ENCODE data around the gene STK39.

The STK39 gene

DNA sequence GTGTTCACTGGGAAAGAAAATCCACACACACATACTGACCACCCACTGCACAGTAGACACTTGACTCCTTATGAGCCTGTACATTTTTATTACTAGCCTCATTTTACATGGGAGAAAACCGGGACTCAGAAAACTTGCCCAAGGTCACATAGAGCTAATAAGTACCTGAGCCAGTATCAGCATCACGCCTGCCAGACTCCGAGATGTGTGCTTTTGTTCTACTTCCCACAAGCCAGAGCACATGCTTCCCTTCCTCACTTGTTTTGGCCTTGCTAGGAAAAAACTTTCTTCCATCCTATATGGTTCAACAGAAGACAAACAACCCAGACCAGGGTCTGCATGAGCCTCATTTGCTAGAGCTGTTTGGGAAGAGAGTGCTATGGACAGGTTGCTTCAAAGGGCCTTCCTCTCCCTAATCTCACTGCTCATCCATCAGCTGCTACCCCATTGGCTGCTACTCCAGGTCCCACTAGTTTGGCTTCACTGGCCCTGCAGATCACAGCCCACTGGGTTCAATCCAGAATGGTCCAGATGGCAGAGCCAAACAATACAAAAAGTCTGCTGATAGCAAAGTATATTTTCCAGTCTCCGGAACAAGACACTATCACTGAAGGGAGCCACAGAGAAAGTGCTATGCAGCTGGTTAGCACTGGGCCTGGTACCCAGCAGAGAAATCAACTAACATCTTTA is 63.9 kb downstream of the STK39 start:
- no peak for DNase-seq (ENCODE audit: low spot score)

DNA sequence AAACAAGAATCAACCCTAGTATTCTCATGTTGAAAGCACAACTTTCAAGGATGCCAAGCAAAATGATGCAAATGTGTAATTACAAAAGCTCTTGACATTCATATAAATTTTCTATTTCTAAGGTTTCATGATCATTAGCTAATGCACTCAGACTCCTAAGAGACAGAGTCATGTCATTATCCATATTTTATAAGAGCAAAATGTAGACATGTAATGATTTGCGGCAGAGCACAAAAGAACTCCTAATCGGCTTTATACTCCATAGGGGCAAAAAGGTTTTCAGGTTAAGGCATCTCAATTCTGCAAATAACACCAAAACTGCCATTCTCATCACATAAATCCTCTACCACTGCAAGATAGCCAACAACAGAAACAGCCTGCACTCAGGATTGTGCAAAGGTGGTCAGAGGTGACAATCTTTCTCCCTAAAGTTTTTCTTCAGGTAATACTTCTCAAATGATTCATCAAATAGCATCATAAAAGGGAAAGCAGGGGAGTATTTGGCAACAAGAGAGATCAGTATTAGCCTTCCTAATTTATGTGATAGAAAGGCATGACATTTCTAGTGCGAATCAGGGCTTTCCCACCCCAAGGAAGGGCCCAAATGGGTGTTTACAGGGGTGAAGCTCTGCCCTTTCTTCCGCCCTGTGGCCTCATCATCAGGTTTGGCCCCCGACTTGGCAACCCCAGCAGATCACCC is 64.7 kb downstream of the STK39 start:
- DNase-seq (ENCODE audit: low spot score): no peak

DNA sequence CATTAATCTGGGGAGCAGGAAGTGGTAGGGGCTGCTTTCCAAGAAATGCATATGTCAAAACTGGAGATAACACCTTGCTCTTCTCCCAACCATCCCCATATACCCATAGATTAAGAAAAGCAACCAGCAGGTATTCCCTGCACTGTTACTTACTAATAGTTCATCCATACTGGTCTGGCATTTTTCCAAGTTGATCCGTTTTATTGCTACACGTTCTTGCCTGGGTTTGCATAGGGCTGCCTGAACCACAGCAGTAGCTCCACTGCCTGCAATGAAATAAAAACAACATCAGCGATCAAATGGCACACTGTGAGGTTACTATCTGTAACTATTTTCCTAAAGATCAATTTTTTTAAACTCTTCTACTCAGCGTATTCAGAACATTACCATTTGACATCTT is 65.6 kb downstream of the STK39 start:
- no peak for DNase-seq (ENCODE audit: low spot score)

DNA sequence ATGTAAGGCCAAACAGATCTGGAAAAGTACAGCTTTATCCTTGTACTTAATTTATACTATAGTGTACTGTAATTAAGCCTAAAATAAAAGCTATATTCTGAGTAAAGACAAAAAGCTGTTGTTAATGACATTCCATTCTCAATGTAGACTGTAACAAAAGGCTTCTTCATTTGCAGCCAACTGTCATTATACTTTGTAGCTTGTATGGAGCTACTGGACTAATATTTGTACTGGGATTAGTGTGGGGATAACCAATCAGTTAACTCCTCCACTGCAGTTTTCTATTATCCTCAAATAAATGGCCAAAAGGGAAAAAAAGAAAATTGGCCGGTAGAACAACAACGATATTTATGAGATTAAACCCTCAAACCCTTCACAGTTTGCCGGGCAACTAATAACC is 66.5 kb downstream of the STK39 start:
- DNase-seq (ENCODE audit: low spot score): no peak

DNA sequence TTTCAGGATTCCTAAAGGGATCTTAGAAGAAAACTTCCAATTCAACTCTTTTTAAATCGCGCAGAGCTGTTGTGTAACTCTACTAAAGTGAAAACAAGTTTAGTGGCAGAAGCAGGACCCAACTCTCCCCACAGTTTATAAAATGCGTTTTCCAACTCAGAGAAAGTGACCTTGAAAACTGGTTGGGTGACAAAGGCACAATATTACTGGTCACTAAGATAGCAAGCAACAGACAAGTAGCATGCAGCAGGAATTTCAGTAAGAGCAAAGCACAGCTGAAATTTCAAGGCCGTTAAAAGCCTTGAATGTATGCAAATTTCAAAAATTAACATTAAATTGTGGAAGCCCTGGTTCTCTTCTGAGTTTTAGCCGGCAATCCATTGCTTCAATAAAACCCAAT is 66.9 kb downstream of the STK39 start:
- DNase-seq (ENCODE audit: low spot score): no peak

DNA sequence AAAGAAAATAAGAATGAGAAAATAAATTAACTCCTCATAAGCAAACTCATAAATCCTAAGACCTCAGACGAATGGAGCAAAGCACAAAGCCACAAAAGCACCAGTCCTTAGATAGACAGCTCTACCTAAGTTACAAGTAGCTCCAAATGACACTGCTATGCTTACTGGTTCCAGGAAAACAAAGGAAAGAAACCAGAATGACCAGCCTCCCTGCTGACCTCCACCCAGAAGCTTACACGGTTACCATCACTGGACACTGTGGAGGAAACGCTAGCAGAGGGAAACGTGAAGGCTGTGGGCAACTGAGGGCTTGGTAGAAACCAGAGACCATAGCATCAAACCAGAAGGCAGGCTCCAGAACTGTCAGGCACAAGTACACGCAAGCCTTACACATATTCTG is 67.8 kb downstream of the STK39 start:
- no peak for DNase-seq (ENCODE audit: low spot score)

DNA sequence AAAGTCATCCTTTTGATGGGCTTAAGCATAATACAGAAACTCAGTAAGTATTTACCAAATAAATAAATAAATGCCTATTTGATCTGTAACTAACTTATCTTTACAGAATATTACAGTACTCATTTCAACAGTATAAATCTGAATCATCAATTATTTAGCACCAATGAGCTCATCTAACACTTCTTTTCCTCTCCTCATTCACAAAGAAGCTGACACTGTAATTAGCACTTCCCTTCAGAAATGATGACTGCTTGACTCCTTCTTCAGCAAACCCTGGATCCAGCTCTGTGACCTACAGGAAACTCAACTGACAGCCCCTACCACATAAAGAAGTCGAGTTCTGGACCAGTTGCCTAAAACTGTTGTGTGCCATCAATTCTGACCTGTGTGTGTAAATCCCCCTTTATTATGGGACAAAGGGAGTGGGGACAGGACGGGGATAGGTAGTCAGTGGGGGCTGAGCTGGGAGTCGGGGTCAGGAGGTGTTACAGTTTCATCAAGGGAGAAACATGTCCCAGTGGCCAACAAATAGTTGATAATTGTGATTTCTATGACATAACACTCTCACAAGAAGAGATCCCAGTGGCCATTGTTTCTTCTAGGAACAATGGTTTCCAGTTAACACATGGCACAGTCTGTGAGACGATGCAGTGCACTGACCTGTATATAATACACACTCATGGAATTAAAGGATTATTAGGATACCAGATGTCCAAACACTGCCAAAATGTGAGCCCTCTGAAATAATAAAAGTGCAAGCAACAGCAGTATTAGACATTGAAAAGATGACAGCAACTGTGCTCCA is 68.7 kb downstream of the STK39 start:
- no peak for DNase-seq (ENCODE audit: low spot score)

DNA sequence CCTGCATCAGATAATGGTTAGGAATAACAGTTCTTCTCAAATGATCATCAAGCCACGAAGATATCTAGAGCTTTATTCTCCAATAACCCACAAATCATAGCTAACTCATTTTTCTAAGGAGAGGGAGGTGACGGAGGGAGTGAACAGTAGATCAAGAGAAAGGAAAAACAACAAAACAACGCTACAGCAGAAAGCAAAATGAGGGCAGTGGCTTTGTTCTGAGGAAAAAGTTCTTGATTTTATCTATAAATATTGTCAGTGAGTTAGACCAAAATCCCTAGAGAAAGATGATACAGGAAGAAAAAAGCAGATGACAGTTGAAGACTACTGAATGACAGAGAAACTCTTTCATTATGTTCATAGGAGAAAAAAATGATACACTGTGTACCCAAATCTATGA is 71.0 kb downstream of the STK39 start:
- DNase-seq (ENCODE audit: low spot score): no peak

DNA sequence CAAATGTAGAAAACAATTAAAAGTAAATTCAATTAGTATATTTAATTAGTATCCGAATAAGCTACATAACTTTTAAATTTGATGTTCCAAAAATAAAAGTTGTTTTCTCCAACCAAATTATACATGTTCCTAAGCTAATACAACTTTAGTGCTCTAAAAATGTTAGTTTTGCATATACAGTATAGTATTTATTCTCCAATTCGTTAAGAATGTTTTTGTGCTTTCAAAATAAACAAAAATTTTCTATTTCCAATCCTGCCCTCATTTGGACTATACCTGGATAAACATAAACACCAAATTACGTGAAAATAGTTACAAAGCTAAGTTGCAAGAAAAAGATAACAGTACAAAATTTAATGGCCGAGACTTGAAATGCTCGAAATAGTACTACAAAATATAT is 71.9 kb downstream of the STK39 start:
- no peak for DNase-seq (ENCODE audit: low spot score)

DNA sequence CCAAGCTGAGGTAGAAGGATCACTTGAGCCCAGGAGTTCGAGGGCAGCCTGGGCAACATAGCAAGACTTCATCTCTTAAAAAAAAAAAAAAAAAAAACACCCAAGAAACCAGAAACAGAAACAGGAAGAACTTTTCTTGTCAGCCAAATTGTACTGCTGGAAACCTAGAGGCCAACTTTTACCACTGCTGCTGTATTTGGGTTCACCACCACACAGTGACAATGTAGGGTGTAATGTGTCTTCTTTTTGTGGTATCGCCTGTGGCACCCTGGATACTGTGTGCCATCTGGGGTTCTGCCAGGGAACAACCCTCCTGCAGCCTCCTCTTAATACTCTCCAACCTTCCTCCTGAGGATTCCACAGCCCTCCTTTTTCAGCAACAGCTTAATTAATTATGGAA is 72.6 kb downstream of the STK39 start:
- DNase-seq (ENCODE audit: low spot score): no peak

DNA sequence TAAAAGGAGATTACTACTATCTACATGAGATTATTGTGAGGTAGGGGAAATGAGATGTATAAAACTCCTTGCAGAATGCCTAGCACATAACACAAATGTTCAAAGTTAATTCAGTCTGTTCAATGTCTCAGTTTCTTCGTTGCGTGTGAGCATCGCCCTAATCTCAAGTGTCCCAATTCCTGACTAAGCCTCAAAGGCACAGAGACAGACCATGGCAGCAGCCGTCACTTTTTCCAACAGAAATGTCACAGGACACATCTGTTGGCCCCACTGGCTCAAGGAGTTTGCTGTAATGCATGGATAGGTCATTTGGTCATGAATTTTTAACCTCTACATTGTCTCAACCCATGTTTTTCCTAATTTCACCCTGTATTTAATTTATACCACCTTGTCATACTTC is 75.3 kb downstream of the STK39 start:
- no peak for DNase-seq (ENCODE audit: low spot score)

DNA sequence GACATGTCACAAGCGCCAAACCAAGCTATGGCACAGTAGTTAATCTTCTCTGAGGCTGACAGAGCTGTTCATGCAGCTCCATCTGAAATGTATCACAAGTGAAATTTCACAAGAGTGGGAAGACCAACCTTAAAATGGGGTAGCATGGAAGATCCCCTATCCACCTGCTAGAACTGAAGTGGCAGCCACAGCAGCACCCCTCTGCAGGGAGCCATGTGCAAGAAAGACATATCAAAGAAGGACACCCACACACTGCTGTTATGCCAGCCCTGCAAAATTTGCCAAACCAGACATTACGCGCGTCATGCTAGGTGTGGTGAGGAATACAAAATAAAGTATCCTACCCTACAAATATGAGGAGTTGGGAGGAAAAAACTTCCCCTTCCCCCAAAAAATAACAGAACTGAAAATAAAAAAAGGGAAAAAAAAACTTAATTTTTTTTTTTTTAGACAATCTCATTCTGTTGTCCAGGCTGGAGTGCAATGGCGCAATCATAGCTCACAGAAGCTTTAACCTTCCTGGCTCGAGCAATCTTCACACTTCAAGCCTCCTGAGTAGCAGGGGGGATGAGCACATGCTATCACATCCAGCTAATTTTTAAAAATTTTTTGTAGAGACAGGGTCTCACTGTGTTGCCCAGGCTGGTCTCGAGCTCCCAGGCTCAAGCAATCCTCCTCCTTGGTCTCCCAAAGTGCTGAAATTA is 76.2 kb downstream of the STK39 start:
- no peak for DNase-seq (ENCODE audit: low spot score)

DNA sequence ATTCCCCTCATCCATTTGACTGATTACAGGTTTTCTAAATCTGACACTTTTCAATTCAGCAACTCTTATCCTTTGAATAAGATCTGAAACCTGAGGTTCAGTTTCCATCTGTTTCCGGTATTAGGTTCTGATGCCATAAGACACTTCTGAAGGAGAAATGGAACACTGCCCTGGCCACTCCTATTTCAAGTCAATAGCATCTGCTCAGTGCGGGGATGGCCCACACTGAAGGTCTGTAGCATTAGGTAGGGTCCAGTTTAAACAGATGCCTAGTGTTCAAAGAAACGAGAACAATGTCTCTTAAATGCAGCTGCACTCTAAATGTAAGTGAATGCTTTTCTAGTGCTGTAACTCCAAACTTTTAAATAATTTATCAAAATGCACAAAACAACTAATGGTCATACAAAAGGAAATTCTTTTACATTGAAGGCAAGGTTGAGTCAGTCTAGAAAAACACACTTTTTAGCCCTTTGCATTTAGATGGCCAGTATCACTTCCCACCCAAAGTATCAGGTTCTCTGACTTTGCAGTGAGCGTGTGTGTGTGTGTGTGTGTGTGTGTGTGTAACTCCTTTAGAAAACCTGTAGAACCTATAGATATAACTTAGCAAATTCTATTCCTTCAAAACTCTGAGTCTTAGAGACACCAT is 78.2 kb downstream of the STK39 start:
- DNase-seq (ENCODE audit: low spot score): no peak

DNA sequence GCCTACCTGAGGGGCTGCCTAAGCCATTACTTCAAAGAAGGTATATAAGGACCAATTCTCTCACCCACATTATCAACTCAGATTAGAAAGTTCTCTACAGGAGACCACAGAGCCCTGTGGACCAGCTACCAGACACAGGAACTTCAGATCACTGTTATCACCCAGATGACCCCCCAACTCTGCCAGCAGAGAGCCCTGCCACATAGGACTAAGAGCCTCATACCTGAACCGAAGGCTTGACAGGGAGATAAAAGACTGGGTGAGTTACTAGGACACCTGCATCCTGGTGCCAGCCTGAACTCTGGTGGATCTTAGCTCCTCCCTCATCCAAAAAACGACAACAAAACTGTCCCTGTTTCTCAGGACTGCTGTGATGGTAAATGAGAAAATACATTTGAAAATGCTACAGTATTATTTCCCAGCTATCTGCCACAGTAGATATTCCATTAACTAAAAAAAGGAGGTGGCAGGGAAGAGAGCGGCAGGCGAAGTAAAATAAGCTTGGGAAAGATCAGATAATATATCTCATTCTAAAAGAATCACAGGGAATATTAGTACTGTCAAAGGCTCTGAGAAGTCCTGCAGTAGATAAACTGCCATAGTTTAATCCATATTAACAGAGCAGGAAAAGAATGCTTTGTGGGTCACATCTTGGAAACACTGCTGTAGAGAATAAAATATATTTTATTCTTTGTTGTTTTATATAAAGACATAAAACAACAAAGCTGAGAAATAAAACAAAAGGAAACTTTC is 79.7 kb downstream of the STK39 start:
- DNase-seq (ENCODE audit: low spot score): no peak

DNA sequence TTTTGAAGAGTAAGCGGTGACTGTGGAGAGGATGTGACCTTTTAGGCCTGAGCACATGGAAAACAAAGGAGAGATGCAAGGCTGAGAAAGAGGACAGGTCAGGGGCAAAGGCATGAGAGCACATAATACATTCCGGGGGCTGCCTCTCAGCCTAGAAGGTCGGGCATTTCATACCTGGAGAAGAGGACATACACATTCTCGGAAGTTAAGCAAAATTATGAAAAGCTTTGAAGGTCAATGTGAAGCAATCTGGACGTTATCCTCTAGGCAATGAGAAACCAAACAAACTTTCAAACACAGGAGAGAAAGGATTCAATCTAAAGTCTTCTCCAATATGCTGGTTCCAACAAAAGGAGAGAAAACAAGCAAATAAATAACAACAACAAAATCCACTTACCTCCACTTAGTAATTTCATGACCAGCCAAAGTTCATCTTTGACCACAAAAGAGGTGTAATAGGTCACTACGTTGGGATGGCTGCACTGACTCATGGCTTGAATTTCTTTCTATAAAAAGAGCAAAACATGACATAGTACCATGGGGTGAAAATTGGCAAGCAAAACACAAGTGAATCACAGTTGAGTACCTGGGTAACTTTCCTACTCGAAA is 80.4 kb downstream of the STK39 start:
- DNase-seq (ENCODE audit: low spot score): no peak

DNA sequence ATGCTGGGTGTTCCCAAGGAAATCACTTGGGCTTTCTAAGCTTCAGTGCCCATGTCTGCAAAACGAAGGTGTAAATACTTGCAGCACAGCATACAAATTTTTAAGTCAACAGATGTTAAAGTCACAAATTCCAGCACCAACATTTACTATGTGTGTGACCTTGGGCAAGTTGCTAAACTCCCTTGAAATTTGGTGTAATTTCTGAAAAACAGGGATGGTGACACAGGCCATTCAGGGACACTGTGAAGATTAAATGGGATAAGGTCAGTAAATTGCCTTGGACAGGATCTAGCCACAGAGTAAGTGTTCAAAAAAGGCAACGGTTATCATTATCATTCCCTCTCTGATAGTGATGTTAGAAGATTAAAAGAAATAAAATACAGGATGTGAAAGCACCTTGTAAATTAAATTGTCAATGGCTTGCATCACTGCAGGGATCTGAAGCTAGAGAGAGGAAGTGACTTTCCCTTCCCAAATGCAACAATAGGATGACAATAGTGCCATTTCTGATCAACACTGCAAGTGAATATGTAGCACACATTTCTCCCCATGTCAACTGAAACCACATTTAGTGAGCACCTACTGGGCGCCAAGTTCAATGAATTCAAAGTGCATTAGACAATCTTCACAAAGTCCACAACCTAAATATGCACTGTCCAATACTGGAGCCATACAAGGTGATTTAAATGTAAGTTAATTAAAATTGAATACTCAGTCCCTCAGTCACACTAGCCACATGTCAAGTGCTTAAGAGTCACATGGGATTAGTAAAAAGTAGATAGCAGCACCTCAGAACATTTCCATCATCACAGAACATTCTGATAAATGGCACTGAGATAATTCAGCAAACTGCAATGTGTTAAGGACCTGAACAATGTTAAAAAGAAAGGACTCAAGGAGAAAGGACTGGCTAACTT is 81.2 kb downstream of the STK39 start:
- DNase-seq (ENCODE audit: low spot score): no peak

DNA sequence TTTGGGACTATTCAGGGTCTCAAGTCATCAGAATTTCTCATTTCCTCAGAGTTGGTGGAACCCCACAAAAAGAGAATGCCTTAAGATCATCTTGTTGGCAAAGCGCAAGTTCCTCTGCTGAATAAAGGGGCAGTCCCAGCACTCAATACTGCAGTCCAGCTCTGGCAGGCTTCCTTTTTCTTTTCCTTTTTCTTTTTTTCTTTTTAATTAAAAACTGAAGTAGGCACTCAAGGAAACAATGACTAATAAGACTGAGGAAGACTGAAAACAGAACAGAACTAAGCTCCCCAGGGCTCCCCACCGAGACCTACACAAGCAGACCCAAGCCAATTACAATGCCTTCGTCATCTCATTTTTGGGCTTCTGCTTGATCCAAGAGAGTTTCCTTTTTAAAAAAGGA is 82.0 kb downstream of the STK39 start:
- no peak for DNase-seq (ENCODE audit: low spot score)

DNA sequence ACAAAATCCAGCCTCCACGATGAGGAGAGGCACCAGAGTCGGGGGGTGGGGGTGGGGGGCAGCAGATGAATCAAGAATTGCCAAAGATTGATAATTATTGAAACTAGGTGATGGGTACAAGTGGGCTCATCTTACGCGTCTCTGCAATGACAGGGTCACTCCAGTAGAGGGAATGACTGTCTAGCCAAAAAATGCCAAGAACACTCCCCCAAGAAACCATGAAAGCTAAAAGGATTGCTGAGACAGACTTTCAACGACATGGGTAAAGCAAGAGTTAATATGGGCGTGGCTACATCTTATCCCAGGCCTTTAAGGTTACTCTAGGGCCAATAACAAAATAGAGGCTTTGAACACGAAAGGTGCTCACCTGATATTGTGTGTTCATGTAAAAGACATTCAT is 86.5 kb downstream of the STK39 start:
- no peak for DNase-seq (ENCODE audit: low spot score)

DNA sequence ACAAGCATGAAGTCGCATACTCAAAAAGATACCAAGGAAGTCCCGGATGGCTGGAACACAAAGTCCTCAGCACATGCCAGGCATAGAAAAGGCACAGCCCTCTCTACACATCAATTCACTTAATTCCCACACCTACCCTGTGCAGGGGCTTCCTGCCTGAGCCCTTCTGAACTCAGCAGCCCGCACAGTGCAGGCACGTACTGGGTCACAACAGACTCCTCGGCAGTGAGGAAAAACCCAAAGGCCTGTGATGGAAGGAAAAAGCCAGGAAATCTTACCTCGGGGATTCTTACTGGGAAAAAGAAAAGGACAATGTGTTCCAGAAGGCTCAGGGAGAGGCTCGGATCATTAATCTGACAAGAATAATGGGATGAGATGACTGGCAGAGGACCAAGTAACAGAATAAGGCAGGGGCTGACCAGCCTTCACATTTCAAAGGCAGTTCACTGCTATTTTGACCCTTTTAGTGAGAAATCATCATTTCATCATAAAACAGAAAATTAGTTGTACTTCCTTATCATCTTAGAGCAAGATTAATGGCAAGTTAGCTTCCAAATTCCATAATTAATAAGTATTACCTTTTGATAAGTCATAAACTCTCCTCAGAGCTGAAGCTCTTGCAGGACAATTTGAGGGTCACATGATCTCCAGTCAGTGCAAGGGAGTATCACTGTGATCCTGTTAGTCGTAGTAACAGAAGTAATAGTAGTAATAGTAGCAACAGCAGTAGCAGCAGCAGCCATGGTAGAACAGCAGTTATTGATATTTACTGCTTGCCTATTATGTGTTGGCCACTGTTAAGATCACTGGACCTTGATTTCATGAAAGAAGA is 87.4 kb downstream of the STK39 start:
- DNase-seq (ENCODE audit: low spot score): no peak

All from ecto neural progenitor cell (in vitro differentiated cells).